ENCODE data around the gene SANBR. TPM values are rescaled to one million over a fixed set of nuclear protein-coding genes. Genes with fewer than 3 reads are reported as not detected.

SANBR gene
- total and polyA plus RNA-seq, 2 donors (not counting 3 experiments of a cell fraction or from before 2014, with no cell fraction given): 5.7 to 22.9 TPM

DNA sequence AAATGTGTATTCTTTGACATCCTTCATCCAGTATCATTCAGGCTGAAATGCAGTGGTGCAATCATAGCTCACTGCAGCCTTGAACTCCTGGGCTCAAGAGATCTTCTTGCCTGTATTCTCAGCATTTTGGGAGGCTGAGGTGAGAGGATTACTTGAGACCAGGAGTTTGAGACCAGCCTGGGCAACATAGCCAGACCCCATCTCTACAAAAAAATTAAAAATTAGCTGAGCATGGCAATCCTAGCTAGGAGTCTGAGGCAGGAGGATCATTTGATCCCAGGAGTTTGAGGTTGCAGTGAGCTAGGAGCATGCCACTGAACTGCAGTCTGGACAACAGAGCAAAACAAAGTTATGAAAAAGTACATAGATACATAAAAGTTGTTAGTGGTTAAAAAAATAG is 24.1 kb downstream of the SANBR start:
- H3K4me2 ChIP-seq (ENCODE audit: insufficient read depth, low read length): no peak overlapping the region
- CTCF ChIA-PET: interaction anchor here (1.0 kb wide), 1 partner anchor 12 kb away, joined by 3 read pairs; no protein-coding TSS in a partner anchor
- no peaks in the 10 kb centered on the region for H3K79me2 ChIP-seq (ENCODE audit: control insufficient read depth, insufficient read depth, low read length)
- H3K4me1 ChIP-seq (ENCODE audit: control insufficient read depth, extremely low read depth, insufficient read depth, low read length): no peaks in the 10 kb centered on the region
- no TSS peak for BruUV-seq (replicated peaks)
- FAIRE-seq (no peak), DNase-seq (ENCODE audit: low read depth, low spot score) (no peak)
- peaks cover 2 to 3% of the 10 kb centered on the region in 2 experiments for H3K36me3 ChIP-seq (ENCODE audit: control insufficient read depth in 2 of 2, extremely low read depth in 1 of 2, insufficient read depth in 2 of 2, low read length in 2 of 2)
- no peak overlapping the region for H2AFZ ChIP-seq (ENCODE audit: low read depth, low read length)
- POLR2A ChIA-PET: interaction anchor here (0.6 kb wide), 1 partner anchor 308 kb away, joined by 3 read pairs; no protein-coding TSS in a partner anchor
- no peaks in the 10 kb centered on the region for H4K20me1 ChIP-seq (replicated peaks; ENCODE audit: control insufficient read depth, extremely low read depth, insufficient read depth, low read length)
- dilution Hi-C loops (cut with MboI; ENCODE audit: extremely low pct_ligation_motif_present, low sequenced_read_pairs): no loop called here
- no peaks in the 10 kb centered on the region for H3K9me1 ChIP-seq (replicated peaks; ENCODE audit: control insufficient read depth, extremely low read depth, insufficient read depth, low read length)
- no peak overlapping the region for H3K4me3 ChIP-seq (replicated peaks in 1 of 3; ENCODE audit: insufficient read depth in 1 of 3, low read depth in 1 of 3, low read length in 3 of 3)
- no peaks in the 10 kb centered on the region for H3K9me3 ChIP-seq (replicated peaks; ENCODE audit: control insufficient read depth, insufficient read depth, low read length)
- no peak for TF ChIP-seq POLR2AphosphoS5 (IDR thresholded peaks at IDR 0.05; ENCODE audit: insufficient read depth, low read depth, low read length)
- no peak for TF ChIP-seq JUN (IDR thresholded peaks at IDR 0.05; ENCODE audit: borderline replicate concordance, insufficient read depth, insufficient read length, low read depth)
- TF ChIP-seq, protein P1, sequence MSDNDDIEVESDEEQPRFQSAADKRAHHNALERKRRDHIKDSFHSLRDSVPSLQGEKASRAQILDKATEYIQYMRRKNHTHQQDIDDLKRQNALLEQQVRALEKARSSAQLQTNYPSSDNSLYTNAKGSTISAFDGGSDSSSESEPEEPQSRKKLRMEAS (IDR thresholded peaks at IDR 0.05; ENCODE audit: insufficient read depth, insufficient read length): no peak
- TF ChIP-seq MYC (IDR thresholded peaks at IDR 0.05; ENCODE audit: low read depth, low read length): no peak
- TF ChIP-seq, protein P2, sequence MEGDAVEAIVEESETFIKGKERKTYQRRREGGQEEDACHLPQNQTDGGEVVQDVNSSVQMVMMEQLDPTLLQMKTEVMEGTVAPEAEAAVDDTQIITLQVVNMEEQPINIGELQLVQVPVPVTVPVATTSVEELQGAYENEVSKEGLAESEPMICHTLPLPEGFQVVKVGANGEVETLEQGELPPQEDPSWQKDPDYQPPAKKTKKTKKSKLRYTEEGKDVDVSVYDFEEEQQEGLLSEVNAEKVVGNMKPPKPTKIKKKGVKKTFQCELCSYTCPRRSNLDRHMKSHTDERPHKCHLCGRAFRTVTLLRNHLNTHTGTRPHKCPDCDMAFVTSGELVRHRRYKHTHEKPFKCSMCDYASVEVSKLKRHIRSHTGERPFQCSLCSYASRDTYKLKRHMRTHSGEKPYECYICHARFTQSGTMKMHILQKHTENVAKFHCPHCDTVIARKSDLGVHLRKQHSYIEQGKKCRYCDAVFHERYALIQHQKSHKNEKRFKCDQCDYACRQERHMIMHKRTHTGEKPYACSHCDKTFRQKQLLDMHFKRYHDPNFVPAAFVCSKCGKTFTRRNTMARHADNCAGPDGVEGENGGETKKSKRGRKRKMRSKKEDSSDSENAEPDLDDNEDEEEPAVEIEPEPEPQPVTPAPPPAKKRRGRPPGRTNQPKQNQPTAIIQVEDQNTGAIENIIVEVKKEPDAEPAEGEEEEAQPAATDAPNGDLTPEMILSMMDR (IDR thresholded peaks at IDR 0.05; ENCODE audit: extremely low read depth in 1 of 2, insufficient read depth in 1 of 2, low read depth in 1 of 2, low read length in 2 of 2): no peak
- no peak for TF ChIP-seq FOS (IDR thresholded peaks at IDR 0.05; ENCODE audit: borderline replicate concordance, insufficient read depth, low read length)
- no peak for TF ChIP-seq GATA2 (IDR thresholded peaks at IDR 0.05; ENCODE audit: insufficient read depth, insufficient read length, low read depth, low read length)
- TF ChIP-seq EZH2 (IDR thresholded peaks at IDR 0.05; ENCODE audit: borderline replicate concordance, low read depth, low read length, severe bottlenecking): no peak
- no peak for TF ChIP-seq POLR2A (IDR thresholded peaks at IDR 0.05; ENCODE audit: low read depth, low read length)
- no peaks in the 10 kb centered on the region for H3K27me3 ChIP-seq (ENCODE audit: control insufficient read depth in 2 of 2, insufficient read depth in 2 of 2, low read length in 2 of 2)
- no peak overlapping the region for H3K27ac ChIP-seq (ENCODE audit: insufficient read depth, low read depth, low read length)
- intact Hi-C loops (cut with micrococcal nuclease): no loop called here
- no peak overlapping the region for H3K9ac ChIP-seq (replicated peaks; ENCODE audit: extremely low read depth, insufficient read depth, low read length)

Measured in endothelial cell of umbilical vein (primary cell).